ENCODE results near the gene PSMD3. TPM values are rescaled to one million over a fixed set of nuclear protein-coding genes. Genes with fewer than 3 reads are reported as not detected.

PSMD3 gene
- total RNA-seq, 4 donors from 2014 or later: 58.1 to 117 (median 84.0) TPM

GRCh38 chr17:40034426-40035161 lies 54.0 kb downstream of the PSMD3 start:
- Histone ChIP-seq H3K36me3 (peaks cover 30 to 71% (median 60%) of the 10 kb centered on the region in 4 donors), H3K4me3 (no peak overlapping the region), H3K27ac (replicated peaks in 1 of 4) (no peak overlapping the region), H3K4me1 (peaks cover 29 to 75% (median 59%) of the 10 kb centered on the region in 4 donors), H3K27me3 (no peaks in the 10 kb centered on the region), H3K9me3 (no peaks in the 10 kb centered on the region)
- WGBS: 70% methylated on average over 8 of the region's 8 CpGs
- TF ChIP-seq CTCF (IDR thresholded peaks at IDR 0.05) (no peak), POLR2AphosphoS5 (IDR thresholded peaks at IDR 0.05) (no peak), EP300 (IDR thresholded peaks at IDR 0.05) (no peak), POLR2A (IDR thresholded peaks at IDR 0.05; ENCODE audit: low read depth) (no peak)
- intact Hi-C loops (cut with DNase I): no loop called here
- DNase-seq (ENCODE audit: extremely low spot score): no peak

- intact Hi-C loops (cut with DNase I): no loop called here
- peaks cover 24 to 65% (median 55%) of the 10 kb centered on the region in 4 donors for H3K36me3 ChIP-seq
These were observed 54.6 kb downstream of the PSMD3 start for GRCh38 chr17:40035162-40035559.

GRCh38 chr17:40038882-40039513 lies 58.4 kb downstream of the PSMD3 start:
- H3K27me3 ChIP-seq: no peaks in the 10 kb centered on the region
- peak overlapping the region in 2 of 4 donors; percentile 4 to 11 for H3K4me3 ChIP-seq
- H3K27ac ChIP-seq (replicated peaks in 1 of 4): peak overlapping the region; percentile 76 to 83 (median 82)
- H3K36me3 ChIP-seq: peaks cover 8 to 43% (median 27%) of the 10 kb centered on the region in 4 donors
- WGBS: 22% methylated on average over 11 of the region's 11 CpGs
- DNase-seq (ENCODE audit: extremely low spot score): peak; percentile 95
- intact Hi-C loops (cut with DNase I): no loop called here
- H3K4me1 ChIP-seq: peaks cover 14 to 40% (median 35%) of the 10 kb centered on the region in 4 donors
- TF ChIP-seq CTCF (IDR thresholded peaks at IDR 0.05) (peak; percentile 73 to 90 (median 87)), EP300 (IDR thresholded peaks at IDR 0.05) (no peak), POLR2A (IDR thresholded peaks at IDR 0.05; ENCODE audit: low read depth) (no peak), POLR2AphosphoS5 (IDR thresholded peaks at IDR 0.05) (peak; percentile 80 to 89)
- H3K9me3 ChIP-seq: no peaks in the 10 kb centered on the region

More at GRCh38 chr17:40035162-40035559, 54.6 kb downstream of the PSMD3 start:
- 49% methylated on average over 12 of the region's 12 CpGs for WGBS
- Histone ChIP-seq H3K27me3 (no peaks in the 10 kb centered on the region), H3K4me1 (peaks cover 29 to 75% (median 60%) of the 10 kb centered on the region in 4 donors), H3K9me3 (no peaks in the 10 kb centered on the region), H3K4me3 (no peak overlapping the region), H3K27ac (replicated peaks in 1 of 4) (no peak overlapping the region)
- TF ChIP-seq POLR2AphosphoS5 (IDR thresholded peaks at IDR 0.05) (peak in 1 of 2 donors; percentile 32), EP300 (IDR thresholded peaks at IDR 0.05) (no peak), CTCF (IDR thresholded peaks at IDR 0.05) (peak; percentile 52 to 68 (median 62))
- no peak for DNase-seq (ENCODE audit: extremely low spot score)

- Histone ChIP-seq H3K4me3 (no peak overlapping the region), H3K27me3 (no peaks in the 10 kb centered on the region), H3K4me1 (peaks cover 14 to 25% (median 21%) of the 10 kb centered on the region in 4 donors), H3K36me3 (peaks cover 14 to 43% (median 20%) of the 10 kb centered on the region in 4 donors), H3K9me3 (no peaks in the 10 kb centered on the region), H3K27ac (replicated peaks in 1 of 4) (no peak overlapping the region)
- TF ChIP-seq CTCF (IDR thresholded peaks at IDR 0.05) (no peak), EP300 (IDR thresholded peaks at IDR 0.05) (no peak), POLR2AphosphoS5 (IDR thresholded peaks at IDR 0.05) (no peak), POLR2A (IDR thresholded peaks at IDR 0.05; ENCODE audit: low read depth) (no peak)
- 98% methylated on average over 2 of the region's 2 CpGs for WGBS
- no peak for DNase-seq (ENCODE audit: extremely low spot score)
- intact Hi-C loops (cut with DNase I): loop anchor here (5.0 kb wide), 1 partner anchor 41 kb away; no protein-coding TSS in a partner anchor
These were observed 60.6 kb downstream of the PSMD3 start for GRCh38 chr17:40041196-40041595.

Small RNA genes lying within 50 kb of the gene (small RNA-seq; reads per million reads assigned to genes)
- 740 to 1,044 (median 1,024) reads per million in 3 donors for gene SNORD124

Other genes starting within 250 kb of the PSMD3 start
- gene GRB7, start 242.9 kb upstream of the PSMD3 start, total RNA-seq: under 1 TPM; 0.23 to 0.83 (median 0.55) TPM
- gene IKZF3, start 116.5 kb upstream of the PSMD3 start, total RNA-seq: 1 to 10 TPM in 2 of 4 donors, under 1 TPM in 2; 0.83 to 3.8 (median 1.3) TPM
- not detected for gene ZPBP2, start 112.6 kb upstream of the PSMD3 start, total RNA-seq
- 1 to 10 TPM; 1.7 to 7.1 (median 2.7) TPM for gene GSDMB, start 62.2 kb upstream of the PSMD3 start, total RNA-seq
- 10 to 100 TPM; 33.2 to 68.6 (median 45.9) TPM for gene ORMDL3, start 53.2 kb upstream of the PSMD3 start, total RNA-seq
- not detected for gene LRRC3C, start 53.1 kb upstream of the PSMD3 start, total RNA-seq
- under 1 TPM in 3 of 4 donors, not detected in 1; 0.11 to 0.99 (median 0.45) TPM for gene GSDMA, start 17.8 kb upstream of the PSMD3 start, total RNA-seq
- 10 to 100 TPM in 1 of 4 donors, under 1 TPM in 3; 0.32 to 19.4 (median 0.58) TPM for gene CSF3, start 34.6 kb downstream of the PSMD3 start, total RNA-seq
- gene MED24, start 73.6 kb downstream of the PSMD3 start, total RNA-seq: 10 to 100 TPM; 33.6 to 43.6 (median 37.4) TPM
- gene THRA, start 82.2 kb downstream of the PSMD3 start, total RNA-seq: 100 to 1,000 TPM in 2 of 4 donors, 10 to 100 TPM in 2; 69.7 to 112 (median 85.2) TPM
- gene NR1D1, start 119.8 kb downstream of the PSMD3 start, total RNA-seq: 10 to 100 TPM in 3 of 4 donors, 1 to 10 TPM in 1; 6.1 to 24.2 (median 14.5) TPM
- gene MSL1, start 141.2 kb downstream of the PSMD3 start, total RNA-seq: 10 to 100 TPM; 64.1 to 86.8 (median 72.2) TPM
- gene CASC3, start 159.7 kb downstream of the PSMD3 start, total RNA-seq: 100 to 1,000 TPM in 2 of 4 donors, 10 to 100 TPM in 2; 77.2 to 103 (median 95.5) TPM
- gene RAPGEFL1, start 196.7 kb downstream of the PSMD3 start, total RNA-seq: 1 to 10 TPM; 1.5 to 5.4 (median 2.9) TPM
- gene WIPF2, start 238.5 kb downstream of the PSMD3 start, total RNA-seq: 10 to 100 TPM in 2 of 4 donors, 1 to 10 TPM in 2; 7.8 to 21.5 (median 12.1) TPM

Measured in esophagus muscularis mucosa (tissue), 4 donors.